H1 (cell line): ENCODE results near the gene OR10R2.

Experiments
- JUN ChIP-seq: IDR thresholded peaks from 2 replicates; pipeline ENCODE4 v1.6.1; 2011; ENCODE audit warnings: low read depth, mild to moderate bottlenecking, improper control_type of control experiment, low read length
- TAF1 ChIP-seq: IDR thresholded peaks from 2 replicates; pipeline ENCODE4 v1.6.1; 2011; ENCODE audit warnings: mild to moderate bottlenecking, low read depth, low read length

DNA sequence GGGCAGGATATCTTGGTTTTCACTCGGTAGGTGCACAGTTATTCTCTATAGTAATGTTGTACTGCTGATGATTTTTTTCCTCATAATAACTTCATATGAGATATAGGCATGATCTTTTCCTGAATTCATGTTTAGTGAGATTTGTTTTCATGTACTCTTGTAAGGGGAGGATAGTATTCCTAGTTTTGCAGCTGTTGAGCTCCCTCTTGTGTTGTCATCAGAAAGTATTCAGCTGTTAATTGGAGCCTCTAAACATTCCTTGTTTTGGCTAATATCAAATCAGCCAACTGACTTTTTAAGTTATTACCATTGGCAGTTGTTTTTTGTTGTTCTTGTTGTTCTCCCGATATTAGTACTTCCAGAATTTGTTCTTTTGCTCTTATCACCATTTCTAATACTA, 24.4 kb downstream of the OR10R2 start:
- TF ChIP-seq JUN (no peak), TAF1 (no peak)
